Activated T-helper 9 cell treated with anti-CD3 and anti-CD28 coated beads, Interleukin-2, amount 50 U/mL, for 16 hours (primary cell): ENCODE results near the gene ANKS1B.
"Not testable (repeated sequence)": the region's sequence is repeated elsewhere in the genome, so short reads cannot be mapped to it uniquely, and the experiment has no call there.

Experiments
- DNase-seq: peaks from one replicate; pipeline ENCODE4 v3.0.0-alpha.2; 2020; ENCODE audit warnings: low read depth

ANKS1B gene

GRCh38 chr12:99984271-99985128 lies at the start of gene ANKS1B:
Gene ANKS1B, minus strand, starts transcription at chr12:99984936. Its CDS starts 699 bp downstream, at chr12:99984237.
- no peak for DNase-seq

GRCh38 chr12:100031836-100032235 lies 47.1 kb upstream of the ANKS1B start:
- no peak for DNase-seq

- no peak for DNase-seq
Measured at GRCh38 chr12:100027671-100028070, 42.9 kb upstream of the ANKS1B start.

- no peak for DNase-seq
Measured at GRCh38 chr12:100026241-100026640, 41.5 kb upstream of the ANKS1B start.

- DNase-seq: no peak
Measured at GRCh38 chr12:100024974-100025555, 40.3 kb upstream of the ANKS1B start.

GRCh38 chr12:100020370-100020769 lies 35.6 kb upstream of the ANKS1B start:
- no peak for DNase-seq

- DNase-seq: no peak
Measured at GRCh38 chr12:100017056-100017455, 32.3 kb upstream of the ANKS1B start.

GRCh38 chr12:100016304-100016703 lies 31.6 kb upstream of the ANKS1B start:
- not testable (repeated sequence) for DNase-seq

- not testable (repeated sequence) for DNase-seq
Measured at GRCh38 chr12:100005846-100006245, 21.1 kb upstream of the ANKS1B start.

GRCh38 chr12:99997806-99998205 lies 13.1 kb upstream of the ANKS1B start:
- DNase-seq: no peak

GRCh38 chr12:99996095-99996494 lies 11.4 kb upstream of the ANKS1B start:
- no peak for DNase-seq

GRCh38 chr12:99985631-99986030 lies 895 bp upstream of the ANKS1B start:
- no peak for DNase-seq

GRCh38 chr12:99985129-99985570 lies 414 bp upstream of the ANKS1B start:
- no peak for DNase-seq

- DNase-seq: no peak
Measured at GRCh38 chr12:99983456-99984258, 1.1 kb downstream of the ANKS1B start.

- DNase-seq: no peak
Measured at GRCh38 chr12:99981639-99982190, 3.0 kb downstream of the ANKS1B start.

GRCh38 chr12:99979471-99979870 lies 5.3 kb downstream of the ANKS1B start:
- DNase-seq: no peak

- DNase-seq: no peak
Measured at GRCh38 chr12:99978152-99978551, 6.6 kb downstream of the ANKS1B start.

GRCh38 chr12:99977550-99977949 lies 7.2 kb downstream of the ANKS1B start:
- DNase-seq: no peak

GRCh38 chr12:99976762-99977161 lies 8.0 kb downstream of the ANKS1B start:
- DNase-seq: no peak

- no peak for DNase-seq
Measured at GRCh38 chr12:99975321-99975720, 9.4 kb downstream of the ANKS1B start.

- DNase-seq: no peak
Measured at GRCh38 chr12:99974146-99974545, 10.6 kb downstream of the ANKS1B start.

GRCh38 chr12:99966429-99966828 lies 18.3 kb downstream of the ANKS1B start:
- no peak for DNase-seq
